Epithelial cell of proximal tubule (primary cell): ENCODE measurements around the gene CKS1B. TPM values are rescaled to one million over a fixed set of nuclear protein-coding genes. Genes with fewer than 3 reads are reported as not detected.

Experiments
- DNase-seq: peaks from one replicate; pipeline ENCODE4 v3.0.0-alpha.2; 2011; ENCODE audit warnings: low read depth
- H3K4me3 ChIP-seq: 2 replicates; pipeline ENCODE4 v1.5.1; 2011; ENCODE audit warnings: low read depth, mild to moderate bottlenecking, low read length
- total RNA-seq: library from RNA; depleted of rRNA; stranded (reverse); fragments of >200 nt; gene quantifications from 2 replicates; pipeline ENCODE4 v1.2.3, GENCODE V29; 2015
- TF ChIP-seq, protein P1 (sequence below): conservative IDR thresholded peaks from 2 replicates; pipeline ENCODE4 v1.5.1; 2012; ENCODE audit warnings: low read depth, mild to moderate bottlenecking, low read length

The CKS1B gene
- total RNA-seq, 1 donor from 2014 or later: 358 TPM

DNA sequence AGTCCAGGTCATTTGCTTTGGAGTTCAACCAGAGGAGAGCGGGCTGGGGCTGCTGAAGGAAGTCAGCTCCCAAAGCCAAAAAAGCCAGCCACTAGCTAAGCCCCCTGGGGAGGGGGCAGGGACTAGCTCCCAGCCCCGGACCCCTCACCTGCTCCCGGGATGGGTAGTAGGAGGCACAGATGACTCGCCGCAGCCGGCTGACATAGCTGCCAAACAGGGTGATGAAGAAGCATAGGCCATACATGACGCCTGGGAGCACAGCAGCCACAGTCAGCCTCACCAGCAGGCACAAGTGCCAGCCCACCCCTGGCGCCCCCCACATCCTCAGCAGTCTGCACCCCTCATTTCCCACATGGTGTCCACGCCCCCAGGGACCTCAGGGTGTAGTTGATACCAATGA is 51.7 kb downstream of the CKS1B start:
- TF ChIP-seq, protein P1, sequence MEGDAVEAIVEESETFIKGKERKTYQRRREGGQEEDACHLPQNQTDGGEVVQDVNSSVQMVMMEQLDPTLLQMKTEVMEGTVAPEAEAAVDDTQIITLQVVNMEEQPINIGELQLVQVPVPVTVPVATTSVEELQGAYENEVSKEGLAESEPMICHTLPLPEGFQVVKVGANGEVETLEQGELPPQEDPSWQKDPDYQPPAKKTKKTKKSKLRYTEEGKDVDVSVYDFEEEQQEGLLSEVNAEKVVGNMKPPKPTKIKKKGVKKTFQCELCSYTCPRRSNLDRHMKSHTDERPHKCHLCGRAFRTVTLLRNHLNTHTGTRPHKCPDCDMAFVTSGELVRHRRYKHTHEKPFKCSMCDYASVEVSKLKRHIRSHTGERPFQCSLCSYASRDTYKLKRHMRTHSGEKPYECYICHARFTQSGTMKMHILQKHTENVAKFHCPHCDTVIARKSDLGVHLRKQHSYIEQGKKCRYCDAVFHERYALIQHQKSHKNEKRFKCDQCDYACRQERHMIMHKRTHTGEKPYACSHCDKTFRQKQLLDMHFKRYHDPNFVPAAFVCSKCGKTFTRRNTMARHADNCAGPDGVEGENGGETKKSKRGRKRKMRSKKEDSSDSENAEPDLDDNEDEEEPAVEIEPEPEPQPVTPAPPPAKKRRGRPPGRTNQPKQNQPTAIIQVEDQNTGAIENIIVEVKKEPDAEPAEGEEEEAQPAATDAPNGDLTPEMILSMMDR: no peak
- H3K4me3 ChIP-seq: no peak overlapping the region
- no peak for DNase-seq

DNA sequence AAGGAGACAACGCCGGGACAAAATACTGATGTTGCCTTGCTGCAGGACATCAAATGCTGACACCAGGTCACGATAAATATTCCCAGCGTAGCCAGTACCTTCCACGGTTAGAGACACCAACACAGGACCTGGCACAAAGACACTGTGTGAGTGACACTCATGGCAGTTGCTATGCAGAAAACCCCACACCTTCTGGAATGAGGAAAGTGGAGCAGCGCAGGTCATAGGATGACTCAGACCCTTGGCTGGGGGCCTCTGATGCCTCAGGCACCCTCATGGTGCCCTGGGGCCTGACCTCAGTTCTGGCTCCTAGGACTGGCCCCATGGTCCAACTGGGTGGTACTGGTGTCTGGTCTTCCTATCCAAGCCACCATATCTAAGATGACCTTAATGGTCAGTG is 52.1 kb downstream of the CKS1B start:
- no peak overlapping the region for H3K4me3 ChIP-seq
- TF ChIP-seq, protein P1: no peak
- no peak for DNase-seq

Other genes starting within 250 kb of the CKS1B start
- under 0.01 TPM in 1 of 2 replicates, not detected in the other for gene KCNN3, start 104.4 kb upstream of the CKS1B start, total RNA-seq
- gene PMVK, start 38.0 kb upstream of the CKS1B start, total RNA-seq: 11.8 and 13.2 TPM in 2 replicates
- 23.4 and 49.6 TPM in 2 replicates for gene PBXIP1, start 18.6 kb upstream of the CKS1B start, total RNA-seq
- 16.0 and 23.7 TPM in 2 replicates for gene PYGO2, start 12.9 kb upstream of the CKS1B start, total RNA-seq
- gene SHC1, start 3.9 kb upstream of the CKS1B start, total RNA-seq: 131 and 155 TPM in 2 replicates
- gene FLAD1, start 8.7 kb downstream of the CKS1B start, total RNA-seq: 41.9 and 67.5 TPM in 2 replicates
- gene LENEP, start 18.9 kb downstream of the CKS1B start, total RNA-seq: not detected in 2 replicates
- 20.4 and 20.7 TPM in 2 replicates for gene ZBTB7B, start 28.1 kb downstream of the CKS1B start, total RNA-seq
- 0.12 TPM in 1 of 2 replicates, not detected in the other for gene DCST2, start 59.1 kb downstream of the CKS1B start, total RNA-seq
- not detected in 2 replicates for gene DCST1, start 59.1 kb downstream of the CKS1B start, total RNA-seq
- gene ADAM15, start 76.6 kb downstream of the CKS1B start, total RNA-seq: 164 and 266 TPM in 2 replicates
- gene EFNA4, start 89.1 kb downstream of the CKS1B start, total RNA-seq: 10.8 and 24.9 TPM in 2 replicates
- gene EFNA3, start 104.2 kb downstream of the CKS1B start, total RNA-seq: 1.7 and 2.8 TPM in 2 replicates
- 26.3 and 45.3 TPM in 2 replicates for gene EFNA1, start 153.2 kb downstream of the CKS1B start, total RNA-seq
- 32.7 and 37.7 TPM in 2 replicates for gene SLC50A1, start 161.2 kb downstream of the CKS1B start, total RNA-seq
- 28.6 and 77.8 TPM in 2 replicates for gene DPM3, start 165.8 kb downstream of the CKS1B start, total RNA-seq
- gene KRTCAP2, start 198.6 kb downstream of the CKS1B start, total RNA-seq: 170 and 193 TPM in 2 replicates
- 3.4 and 9.4 TPM in 2 replicates for gene TRIM46, start 199.2 kb downstream of the CKS1B start, total RNA-seq
- 4.9 and 13.2 TPM in 2 replicates for gene THBS3, start 233.2 kb downstream of the CKS1B start, total RNA-seq
- gene MTX1, start 234.0 kb downstream of the CKS1B start, total RNA-seq: 75.2 and 132 TPM in 2 replicates